Measurements from ENCODE around the gene CNNM4. TPM values are rescaled to one million over a fixed set of nuclear protein-coding genes. Genes with fewer than 3 reads are reported as not detected.

CNNM4 gene
- total RNA-seq, 1 experiment from 2014 or later = 12.5 TPM

GRCh38 chr2:96856776-96857666, 96.3 kb downstream of the CNNM4 start:
- Histone ChIP-seq H3K4me2 (ENCODE audit: low read length) (peak overlapping the region; percentile 88), H3K27ac (ENCODE audit: low read length) (no peak overlapping the region; the same call in 1 of the 2 replicates), H4K20me1 (ENCODE audit: low read length) (0 out of 2 replicates have a peak, but pooled peaks cover 4% of the 10 kb centered on the region), H3F3A (ENCODE audit: low read length, unreplicated experiment) (no peaks in the 10 kb centered on the region), H3K27me3 (ENCODE audit: low read length) (no peaks in the 10 kb centered on the region), H2AFZ (ENCODE audit: low read length) (peak overlapping the region; percentile 77), H3K9me2 (replicated peaks; ENCODE audit: low read length) (no peaks in the 10 kb centered on the region), H3K9me3 (ENCODE audit: low read length) (no peaks in the 10 kb centered on the region), H3K4me1 (ENCODE audit: insufficient read depth, low read length) (peaks cover 11% of the 10 kb centered on the region), H3K79me2 (ENCODE audit: low read length) (peaks cover 36% of the 10 kb centered on the region), H3K36me3 (ENCODE audit: low read depth, low read length) (no peaks in the 10 kb centered on the region; the same call in 1 of the 2 replicates), H3K9ac (ENCODE audit: low read length) (peak overlapping the region; percentile 79), H3K4me3 (ENCODE audit: low read length) (peak overlapping the region; percentile 73)
- ChIA-PET CTCF (interaction anchor here (0.6 to 2.5 kb wide), 12 partner anchors 11 to 332 kb away, joined by 3 to 18 read pairs (median 5); partner anchors contain the start of gene ANKRD36), POLR2A (ENCODE audit: unreplicated experiment) (no interaction called here)
- DNase-seq = peak; percentile 48
- no peak for TF ChIP-seq EZH2phosphoT487 (IDR thresholded peaks at IDR 0.05; ENCODE audit: borderline replicate concordance, low read length)
- no peak for TF ChIP-seq CTCF (conservative IDR thresholded peaks at IDR 0.05; ENCODE audit: low read depth, low read length)
- no peak for TF ChIP-seq EZH2 (IDR thresholded peaks at IDR 0.05; ENCODE audit: low read length, unreplicated experiment)
- peak; percentile 14 for ATAC-seq
- no TSS peak for BruUV-seq (replicated peaks)
- intact Hi-C loops (cut with micrococcal nuclease) = loop anchor here (5.0 kb wide), 2 partner anchors 60 to 95 kb away; partner anchors contain the start of gene CNNM4

GRCh38 chr2:96857667-96858372, 97.1 kb downstream of the CNNM4 start, which contains the start of gene ANKRD39:
TSS of gene ANKRD39 (minus strand) at chr2:96858016. CDS start at chr2:96857987, 29 bp downstream.
- DNase-seq (peak; percentile 99), ATAC-seq (peak; percentile 89)
- H3K9ac ChIP-seq (ENCODE audit: low read length) = peak within 1 kb of the TSS; percentile 79
- H3K9me2 ChIP-seq (replicated peaks; ENCODE audit: low read length) = no peaks in the 10 kb centered on the region
- no peaks in the 10 kb centered on the region for H3K9me3 ChIP-seq (ENCODE audit: low read length)
- peaks cover 11% of the 10 kb centered on the region for H3K4me1 ChIP-seq (ENCODE audit: insufficient read depth, low read length)
- TSS peak; percentile 23 for BruUV-seq (replicated peaks)
- no peak for TF ChIP-seq EZH2phosphoT487 (IDR thresholded peaks at IDR 0.05; ENCODE audit: borderline replicate concordance, low read length)
- no peak for TF ChIP-seq EZH2 (IDR thresholded peaks at IDR 0.05; ENCODE audit: low read length, unreplicated experiment)
- peak; percentile 83 for TF ChIP-seq CTCF (conservative IDR thresholded peaks at IDR 0.05; ENCODE audit: low read depth, low read length)
- H3K4me3 ChIP-seq (ENCODE audit: low read length) = peak within 1 kb of the TSS; percentile 73
- intact Hi-C loops (cut with micrococcal nuclease) = loop anchor here (1.0 to 5.0 kb wide), 3 partner anchors 59 to 96 kb away; partner anchors contain the start of gene CNNM4
- H3K27ac ChIP-seq (ENCODE audit: low read length) = no peak within 1 kb of the TSS; the same call in 1 of the 2 replicates
- H3F3A ChIP-seq (ENCODE audit: low read length, unreplicated experiment) = no peaks in the 10 kb centered on the region
- H4K20me1 ChIP-seq (ENCODE audit: low read length) = 0 out of 2 replicates have a peak, but pooled peaks cover 4% of the 10 kb centered on the region
- ChIA-PET POLR2A (ENCODE audit: unreplicated experiment) (no interaction called here), CTCF (interaction anchor here (0.6 to 2.5 kb wide), 12 partner anchors 11 to 332 kb away, joined by 3 to 18 read pairs (median 6); partner anchors contain the start of gene ANKRD36)
- peak within 1 kb of the TSS; percentile 77 for H2AFZ ChIP-seq (ENCODE audit: low read length)
- H3K36me3 ChIP-seq (ENCODE audit: low read depth, low read length) = no peaks in the 10 kb centered on the region; the same call in 1 of the 2 replicates
- peaks cover 36% of the 10 kb centered on the region for H3K79me2 ChIP-seq (ENCODE audit: low read length)
- no peaks in the 10 kb centered on the region for H3K27me3 ChIP-seq (ENCODE audit: low read length)
- H3K4me2 ChIP-seq (ENCODE audit: low read length) = peak within 1 kb of the TSS; percentile 88
